Measurements from ENCODE around the gene PGS1. TPM values are rescaled to one million over a fixed set of nuclear protein-coding genes. Genes with fewer than 3 reads are reported as not detected.

Gene PGS1
- total RNA-seq, 6 experiments from 2014 or later, result 20.2 to 26.1 (median 24.5) TPM

DNA sequence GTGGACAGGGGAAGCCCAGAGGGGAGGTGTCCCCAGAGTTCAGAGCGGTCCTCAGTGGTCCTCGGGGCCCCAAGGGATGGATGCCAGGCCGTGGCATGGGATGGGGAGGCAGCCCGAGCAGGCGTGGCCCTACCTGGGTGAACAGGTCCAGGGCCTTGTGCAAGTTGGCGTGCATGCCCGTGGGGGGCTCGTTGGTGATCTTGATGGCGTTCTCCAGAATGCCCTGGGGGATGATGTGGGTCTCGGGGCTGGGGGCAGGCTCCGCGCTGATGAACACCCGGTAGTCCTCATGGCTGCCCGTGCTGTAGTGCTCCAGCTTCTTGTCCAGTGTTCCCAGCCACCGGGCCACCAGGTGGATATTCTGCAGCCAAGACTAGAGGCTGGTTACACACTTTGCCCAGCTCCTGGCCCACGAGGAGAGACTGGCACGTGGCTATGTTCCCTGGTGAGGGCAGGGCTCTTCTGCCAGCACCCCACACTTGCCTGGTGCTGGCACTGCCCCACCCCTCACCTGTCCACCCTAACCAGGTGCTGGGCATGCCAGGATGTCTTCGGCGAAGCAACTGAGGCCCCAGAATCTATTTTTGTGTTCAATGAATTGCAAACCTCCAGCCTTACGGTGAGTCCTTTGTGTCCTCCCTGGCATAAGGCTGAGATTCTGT is 59.2 kb downstream of the PGS1 start:
- DNase-seq, result no peak
- TF ChIP-seq, protein P1, sequence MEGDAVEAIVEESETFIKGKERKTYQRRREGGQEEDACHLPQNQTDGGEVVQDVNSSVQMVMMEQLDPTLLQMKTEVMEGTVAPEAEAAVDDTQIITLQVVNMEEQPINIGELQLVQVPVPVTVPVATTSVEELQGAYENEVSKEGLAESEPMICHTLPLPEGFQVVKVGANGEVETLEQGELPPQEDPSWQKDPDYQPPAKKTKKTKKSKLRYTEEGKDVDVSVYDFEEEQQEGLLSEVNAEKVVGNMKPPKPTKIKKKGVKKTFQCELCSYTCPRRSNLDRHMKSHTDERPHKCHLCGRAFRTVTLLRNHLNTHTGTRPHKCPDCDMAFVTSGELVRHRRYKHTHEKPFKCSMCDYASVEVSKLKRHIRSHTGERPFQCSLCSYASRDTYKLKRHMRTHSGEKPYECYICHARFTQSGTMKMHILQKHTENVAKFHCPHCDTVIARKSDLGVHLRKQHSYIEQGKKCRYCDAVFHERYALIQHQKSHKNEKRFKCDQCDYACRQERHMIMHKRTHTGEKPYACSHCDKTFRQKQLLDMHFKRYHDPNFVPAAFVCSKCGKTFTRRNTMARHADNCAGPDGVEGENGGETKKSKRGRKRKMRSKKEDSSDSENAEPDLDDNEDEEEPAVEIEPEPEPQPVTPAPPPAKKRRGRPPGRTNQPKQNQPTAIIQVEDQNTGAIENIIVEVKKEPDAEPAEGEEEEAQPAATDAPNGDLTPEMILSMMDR (IDR thresholded peaks at IDR 0.05), result no peak
- Mint-ChIP-seq H3K27me3 (ENCODE audit: insufficient read depth) (peaks cover 24% of the 10 kb centered on the region), H3K4me3 (no peak overlapping the region), H3K9me3 (peaks cover 5% of the 10 kb centered on the region; the same call in 1 of the 2 replicates), H3K4me1 (ENCODE audit: low read depth) (no peaks in the 10 kb centered on the region; the same call in 1 of the 2 replicates), H3K27ac (no peak overlapping the region), H3K36me3 (ENCODE audit: low read depth) (no peaks in the 10 kb centered on the region)

DNA sequence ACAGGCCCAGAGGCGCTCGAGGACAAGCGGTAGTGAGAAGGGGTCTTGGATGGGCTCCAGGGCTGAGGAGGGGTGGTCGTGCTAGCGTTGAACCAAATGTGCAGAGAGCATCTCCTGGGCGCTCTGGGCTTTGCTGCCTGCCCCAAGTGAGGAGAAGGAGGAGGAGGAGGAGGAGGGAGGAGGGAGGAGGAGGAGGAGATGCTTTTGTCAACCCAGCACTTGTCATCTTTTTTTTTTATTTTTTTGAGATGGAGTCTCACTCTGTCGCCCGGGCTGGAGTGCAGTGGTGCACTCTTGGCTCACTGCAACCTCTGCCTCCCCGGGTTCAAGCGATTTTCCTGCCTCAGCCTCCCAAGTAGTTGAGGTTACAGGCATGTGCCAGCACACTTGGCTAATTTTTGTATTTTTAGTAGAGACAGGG is 59.8 kb downstream of the PGS1 start:
- TF ChIP-seq, protein P1 (IDR thresholded peaks at IDR 0.05), result no peak
- no peak for DNase-seq
- Mint-ChIP-seq H3K27me3 (ENCODE audit: insufficient read depth) (peaks cover 30% of the 10 kb centered on the region), H3K9me3 (peaks cover 5% of the 10 kb centered on the region; the same call in 1 of the 2 replicates), H3K27ac (no peak overlapping the region), H3K36me3 (ENCODE audit: low read depth) (no peaks in the 10 kb centered on the region), H3K4me1 (ENCODE audit: low read depth) (no peaks in the 10 kb centered on the region; the same call in 1 of the 2 replicates), H3K4me3 (no peak overlapping the region)

DNA sequence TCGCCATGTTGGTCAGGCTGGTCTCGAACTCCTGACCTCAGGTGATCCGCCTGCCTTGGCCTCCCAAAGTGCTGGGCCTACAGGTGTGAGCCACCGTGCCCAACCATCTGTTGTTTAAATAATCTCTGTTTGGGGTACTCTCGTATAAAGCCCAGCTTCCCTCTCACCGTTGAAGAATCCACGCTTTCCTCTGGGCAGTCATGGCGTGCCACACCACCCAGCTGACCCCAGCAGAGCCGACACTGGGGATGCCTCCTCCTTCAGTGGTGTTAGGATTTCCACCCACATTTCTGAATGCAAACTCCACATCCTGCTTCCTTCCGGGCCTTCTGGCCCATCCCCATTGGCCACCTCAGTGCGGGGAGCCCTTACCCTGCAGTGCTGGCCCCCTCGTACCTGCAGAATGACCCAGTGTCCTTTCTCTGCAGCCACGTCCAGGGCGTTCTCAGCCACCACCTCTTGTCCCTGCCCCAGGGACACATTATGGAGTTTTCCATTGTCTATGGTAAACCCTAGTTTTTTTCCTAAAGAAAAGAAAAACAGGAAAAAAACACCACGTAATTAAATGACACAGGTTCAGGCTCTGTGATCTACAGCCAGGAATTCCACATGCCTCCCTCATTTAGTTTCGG is 60.4 kb downstream of the PGS1 start:
- Mint-ChIP-seq H3K27me3 (ENCODE audit: insufficient read depth) (peaks cover 29% of the 10 kb centered on the region), H3K27ac (no peak overlapping the region), H3K9me3 (peaks cover 5% of the 10 kb centered on the region; the same call in 1 of the 2 replicates), H3K4me3 (no peak overlapping the region), H3K36me3 (ENCODE audit: low read depth) (no peaks in the 10 kb centered on the region), H3K4me1 (ENCODE audit: low read depth) (no peaks in the 10 kb centered on the region; the same call in 1 of the 2 replicates)
- no peak for DNase-seq
- TF ChIP-seq, protein P1 (IDR thresholded peaks at IDR 0.05), result no peak

DNA sequence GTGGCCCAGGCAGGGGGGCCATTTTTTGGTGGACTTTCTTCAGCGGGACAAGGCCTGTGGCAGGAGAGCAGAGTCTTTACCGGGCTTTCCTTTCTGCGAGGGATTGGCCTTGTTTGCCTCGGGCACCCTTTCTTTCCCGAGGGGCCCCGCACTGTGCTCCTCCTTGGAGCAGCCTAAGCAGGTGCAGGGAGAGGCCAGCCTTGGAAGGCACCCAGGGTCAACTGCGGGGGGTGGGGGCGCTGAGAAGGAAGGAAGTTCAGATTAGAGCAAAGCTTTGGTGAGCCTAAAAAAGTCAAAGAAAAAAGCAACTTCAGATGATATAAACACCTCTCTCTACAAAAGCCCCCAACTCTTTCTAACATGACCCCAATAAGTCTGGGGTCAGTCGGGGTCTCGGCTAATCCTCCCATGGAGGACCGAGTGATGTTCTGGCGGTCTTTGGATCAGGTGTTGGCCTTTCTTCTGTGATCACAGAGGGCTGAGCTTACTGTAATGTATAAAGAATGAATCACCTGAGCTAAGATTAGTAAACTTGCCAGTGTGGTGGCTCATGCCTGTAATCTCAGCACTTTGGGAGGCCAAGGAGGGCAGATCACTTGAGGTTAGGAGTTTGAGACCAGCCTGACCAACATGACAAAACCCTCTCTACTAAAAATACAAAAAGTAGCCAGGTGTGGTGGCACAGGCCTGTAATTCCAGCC is 63.0 kb downstream of the PGS1 start:
- H3K4me1 Mint-ChIP-seq (ENCODE audit: low read depth), result no peaks in the 10 kb centered on the region
- no peak overlapping the region for H3K27ac Mint-ChIP-seq
- H3K9me3 Mint-ChIP-seq, result peaks cover 5% of the 10 kb centered on the region; the same call in 1 of the 2 replicates
- TF ChIP-seq, protein P1 (IDR thresholded peaks at IDR 0.05), result no peak
- no peak overlapping the region for H3K4me3 Mint-ChIP-seq
- no peaks in the 10 kb centered on the region for H3K36me3 Mint-ChIP-seq (ENCODE audit: low read depth)
- peaks cover 25% of the 10 kb centered on the region for H3K27me3 Mint-ChIP-seq (ENCODE audit: insufficient read depth)
- no peak for DNase-seq

DNA sequence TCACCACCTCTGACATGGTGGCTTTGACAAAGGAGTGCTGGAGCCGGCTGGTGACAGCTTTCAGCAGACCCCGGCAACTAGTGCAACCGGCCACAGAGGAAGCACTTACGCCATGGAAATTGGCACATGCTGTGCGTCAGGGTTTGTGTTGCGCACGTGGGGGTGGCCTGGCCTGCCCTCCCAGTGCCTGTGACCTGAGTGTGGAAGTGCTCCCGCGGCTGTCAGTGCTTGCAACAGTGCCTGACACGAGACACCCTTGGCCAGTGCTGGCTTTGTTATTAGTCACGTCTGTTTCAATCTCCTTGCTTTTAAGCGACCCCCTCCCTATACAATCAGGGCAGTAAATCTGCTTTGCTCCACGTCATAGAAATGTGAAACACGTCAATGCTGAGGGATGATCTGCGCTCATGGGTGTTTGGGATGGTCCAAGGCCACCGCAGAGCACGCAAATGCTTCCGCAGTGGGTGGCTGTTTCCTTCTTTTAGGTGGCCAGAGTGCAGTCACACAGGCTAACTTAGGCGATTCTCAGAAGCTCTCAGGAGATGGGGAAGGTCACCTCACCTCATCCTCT is 64.3 kb downstream of the PGS1 start:
- Mint-ChIP-seq H3K27me3 (ENCODE audit: insufficient read depth) (peaks cover 20% of the 10 kb centered on the region), H3K27ac (no peak overlapping the region), H3K4me1 (ENCODE audit: low read depth) (no peaks in the 10 kb centered on the region), H3K4me3 (no peak overlapping the region), H3K36me3 (ENCODE audit: low read depth) (no peaks in the 10 kb centered on the region), H3K9me3 (peaks cover 5% of the 10 kb centered on the region; the same call in 1 of the 2 replicates)
- DNase-seq, result no peak
- TF ChIP-seq, protein P1 (IDR thresholded peaks at IDR 0.05), result no peak
